ENCODE results near the gene CROT.
A peak's percentile ranks its signal among the peaks of the same experiment; 100 is the strongest.

CROT gene

GRCh38 chr7:87317691-87318245 is 27.7 kb upstream of the CROT start:
- H3K27ac ChIP-seq = peak overlapping the region; percentile 58

GRCh38 chr7:87318741-87319140 is 26.7 kb upstream of the CROT start:
- H3K27ac ChIP-seq = peak overlapping the region; percentile 53
- no peak for TF ChIP-seq ZFX (IDR thresholded peaks at IDR 0.05)
- peak; percentile 30 for TF ChIP-seq CTCF (conservative IDR thresholded peaks at IDR 0.05)

More at GRCh38 chr7:87317691-87318245, 27.7 kb upstream of the CROT start:
- TF ChIP-seq ZFX (IDR thresholded peaks at IDR 0.05) (no peak), CTCF (conservative IDR thresholded peaks at IDR 0.05) (no peak)

- peak overlapping the region; percentile 53 for H3K27ac ChIP-seq
These were observed 26.3 kb upstream of the CROT start for GRCh38 chr7:87319154-87319581.

- TF ChIP-seq ZFX (IDR thresholded peaks at IDR 0.05) = no peak
- no peak for TF ChIP-seq CTCF (conservative IDR thresholded peaks at IDR 0.05)
- H3K27ac ChIP-seq = no peak overlapping the region
These were observed 22.6 kb upstream of the CROT start for GRCh38 chr7:87322912-87323311.

GRCh38 chr7:87325576-87326370 is 19.7 kb upstream of the CROT start:
- TF ChIP-seq ZFX (IDR thresholded peaks at IDR 0.05) = no peak
- TF ChIP-seq CTCF (conservative IDR thresholded peaks at IDR 0.05) = peak; percentile 30

GRCh38 chr7:87328281-87328680 is 17.2 kb upstream of the CROT start:
- H3K27ac ChIP-seq = no peak overlapping the region
- TF ChIP-seq CTCF (conservative IDR thresholded peaks at IDR 0.05) (no peak), ZFX (IDR thresholded peaks at IDR 0.05) (no peak)

More at GRCh38 chr7:87325576-87326370, 19.7 kb upstream of the CROT start:
- no peak overlapping the region for H3K27ac ChIP-seq

- H3K27ac ChIP-seq = no peak overlapping the region
These were observed 15.1 kb upstream of the CROT start for GRCh38 chr7:87330316-87330715.

More at GRCh38 chr7:87330316-87330715, 15.1 kb upstream of the CROT start:
- TF ChIP-seq ZFX (IDR thresholded peaks at IDR 0.05) (no peak), CTCF (conservative IDR thresholded peaks at IDR 0.05) (no peak)

All from C4-2B (cell line).